HL-60/S4 treated with phorbol 12-myristate 13-acetate at 8.2 ng/mL for 4 days and 3 days (cell line): Measurements from ENCODE around the gene TNFSF12.

Experiments
- in situ Hi-C: fragments of 300-500 bp; cut with MboI; formaldehyde crosslinking; loops from 2 replicates; pipeline ENCODE4 v1.15.0; 2022; ENCODE audit warnings: low sequenced_read_pairs

Gene TNFSF12

GRCh38 chr17:7548585-7549400, at the start of gene TNFSF12:
TSS of gene TNFSF12 (plus strand) at chr17:7549058. CDS start at chr17:7549154, 96 bp downstream.
- in situ Hi-C loops: loop anchor here (25.0 kb wide), 1 partner anchor 186 kb away; the partner anchor contains the start of genes KCTD11 and TMEM95

GRCh38 chr17:7499161-7499560, 49.7 kb upstream of the TNFSF12 start:
- in situ Hi-C loops: no loop called here

GRCh38 chr17:7501729-7502128, 47.1 kb upstream of the TNFSF12 start:
- in situ Hi-C loops: no loop called here

- in situ Hi-C loops: no loop called here
Observed at GRCh38 chr17:7502171-7502847, 46.5 kb upstream of the TNFSF12 start.

GRCh38 chr17:7502987-7503386, 45.9 kb upstream of the TNFSF12 start:
- in situ Hi-C loops: no loop called here

GRCh38 chr17:7503521-7503920, 45.3 kb upstream of the TNFSF12 start:
- in situ Hi-C loops: no loop called here

- in situ Hi-C loops: no loop called here
Observed at GRCh38 chr17:7508145-7508544, 40.7 kb upstream of the TNFSF12 start.

- in situ Hi-C loops: no loop called here
Observed at GRCh38 chr17:7508846-7509245, 40.0 kb upstream of the TNFSF12 start.

GRCh38 chr17:7509937-7510336, 38.9 kb upstream of the TNFSF12 start:
- in situ Hi-C loops: no loop called here

- in situ Hi-C loops: no loop called here
Observed at GRCh38 chr17:7511108-7511507, 37.8 kb upstream of the TNFSF12 start.

- in situ Hi-C loops: no loop called here
Observed at GRCh38 chr17:7512105-7512504, 36.8 kb upstream of the TNFSF12 start.

- in situ Hi-C loops: no loop called here
Observed at GRCh38 chr17:7512824-7513540, 35.9 kb upstream of the TNFSF12 start.

GRCh38 chr17:7513850-7514419, 34.9 kb upstream of the TNFSF12 start:
- in situ Hi-C loops: no loop called here

- in situ Hi-C loops: no loop called here
Observed at GRCh38 chr17:7515911-7516610, 32.8 kb upstream of the TNFSF12 start.

GRCh38 chr17:7523033-7523432, 25.8 kb upstream of the TNFSF12 start:
- in situ Hi-C loops: no loop called here

GRCh38 chr17:7528842-7529241, 20.0 kb upstream of the TNFSF12 start:
- in situ Hi-C loops: loop anchor here (25.0 kb wide), 1 partner anchor 167 kb away; the partner anchor contains the start of genes KCTD11 and TMEM95

GRCh38 chr17:7530023-7530900, 18.6 kb upstream of the TNFSF12 start:
- in situ Hi-C loops: loop anchor here (25.0 kb wide), 1 partner anchor 168 kb away; the partner anchor contains the start of genes KCTD11 and TMEM95

GRCh38 chr17:7538050-7538449, 10.8 kb upstream of the TNFSF12 start:
- in situ Hi-C loops: loop anchor here (25.0 kb wide), 1 partner anchor 176 kb away; the partner anchor contains the start of genes KCTD11 and TMEM95

GRCh38 chr17:7538891-7539545, 9.8 kb upstream of the TNFSF12 start:
- in situ Hi-C loops: loop anchor here (25.0 kb wide), 1 partner anchor 177 kb away; the partner anchor contains the start of genes KCTD11 and TMEM95
